Suprapubic skin (tissue), 4 donors: ENCODE data around the gene DCDC2.

Experiments
- CTCF ChIP-seq, 2 donors: fragments of 200-600 bp in 1 of 2; fragments of 450-650 bp in 1 of 2; sonication (generic) in 1 of 2; IDR thresholded peaks; one replicate each; pipeline ENCODE4 v1.5.1; 2016 to 2019; ENCODE audit warnings: antibody characterized with exemption in 2 of 2, mild to moderate bottlenecking in 1 of 2, moderate library complexity in 1 of 2
- POLR2A ChIP-seq, 2 donors: fragments of 450-650 bp; IDR thresholded peaks; one replicate each; pipeline ENCODE4 v1.6.1; 2017; ENCODE audit warnings: antibody characterized with exemption in 2 of 2, mild to moderate bottlenecking in 2 of 2, moderate library complexity in 2 of 2
- POLR2AphosphoS5 ChIP-seq, 3 donors: sonication (generic); formaldehyde crosslinking; IDR thresholded peaks; one replicate each; pipeline ENCODE4 v1.6.1; 2017; ENCODE audit warnings: antibody characterized with exemption in 3 of 3

GRCh38 chr6:24306936-24307335 lies 50.9 kb downstream of the DCDC2 start:
- TF ChIP-seq CTCF (IDR thresholded peaks at IDR 0.05): no peak
- no peak for TF ChIP-seq POLR2AphosphoS5 (IDR thresholded peaks at IDR 0.05)
- TF ChIP-seq POLR2A (IDR thresholded peaks at IDR 0.05): no peak
